Activated CD4-positive, alpha-beta T cell treated with anti-CD3 and anti-CD28 coated beads, Interleukin-2, amount 10 ng/mL, durations not matched to agents 7 days and 5 days (primary cell): ENCODE measurements around the gene PET100. TPM values are rescaled to one million over a fixed set of nuclear protein-coding genes. Genes with fewer than 3 reads are reported as not detected.

Experiments used
- CTCF ChIA-PET: fragments of 350-600 bp; sonication (Branson Sonifier 250); formaldehyde crosslinking; loops from one replicate; lab custom pipeline; 2021; ENCODE audit warnings: antibody characterized with exemption; lab: Charles Lee
- POLR2A ChIA-PET: fragments of 350-600 bp; sonication (Branson Sonifier 250); formaldehyde crosslinking; loops from one replicate; lab custom pipeline; 2021; ENCODE audit warnings: antibody characterized with exemption; lab: Charles Lee
- DNase-seq: peaks from one replicate; pipeline ENCODE4 v3.0.0-alpha.2; 2020
- H3K27ac Mint-ChIP-seq: one replicate; pipeline ENCODE4 v1.8.0; 2021; ENCODE audit warnings: mild to moderate bottlenecking, moderate library complexity, mixed read lengths
- H3K27me3 Mint-ChIP-seq: one replicate; pipeline ENCODE4 v1.8.0; 2021; ENCODE audit warnings: mixed read lengths
- H3K36me3 Mint-ChIP-seq: one replicate; pipeline ENCODE4 v1.8.0; 2021; ENCODE audit warnings: low read depth, mixed read lengths
- H3K4me1 Mint-ChIP-seq: one replicate; pipeline ENCODE4 v1.8.0; 2021; ENCODE audit warnings: mixed read lengths
- H3K4me3 Mint-ChIP-seq: one replicate; pipeline ENCODE4 v1.8.0; 2021; ENCODE audit warnings: mild to moderate bottlenecking, moderate library complexity, mixed read lengths
- H3K9me3 Mint-ChIP-seq: one replicate; pipeline ENCODE4 v1.8.0; 2021; ENCODE audit warnings: mixed read lengths
- total RNA-seq, 2 experiments: library from RNA; stranded (reverse); gene quantifications; one replicate each; pipeline ENCODE4 v1.2.3, GENCODE V29; 2021

Gene PET100
- total RNA-seq, 2 experiments from 2014 or later: 108 to 169 TPM

- Mint-ChIP-seq H3K27ac (no peak overlapping the region), H3K36me3 (peaks cover 15% of the 10 kb centered on the region), H3K9me3 (no peaks in the 10 kb centered on the region), H3K4me3 (no peak overlapping the region), H3K4me1 (no peaks in the 10 kb centered on the region), H3K27me3 (no peaks in the 10 kb centered on the region)
- ChIA-PET POLR2A (no interaction called here), CTCF (interaction anchor here (0.6 kb wide), 1 partner anchor 52 kb away, joined by 3 read pairs; no protein-coding TSS in a partner anchor)
- no peak for DNase-seq
Measured at GRCh38 chr19:7617735-7618134, 11.9 kb upstream of the PET100 start.

GRCh38 chr19:7618348-7618747 lies 11.2 kb upstream of the PET100 start:
- H3K27me3 Mint-ChIP-seq: no peaks in the 10 kb centered on the region
- H3K4me1 Mint-ChIP-seq: no peaks in the 10 kb centered on the region
- H3K9me3 Mint-ChIP-seq: no peaks in the 10 kb centered on the region
- peaks cover 20% of the 10 kb centered on the region for H3K36me3 Mint-ChIP-seq
- no peak for DNase-seq
- ChIA-PET CTCF (no interaction called here), POLR2A (no interaction called here)
- no peak overlapping the region for H3K4me3 Mint-ChIP-seq
- no peak overlapping the region for H3K27ac Mint-ChIP-seq

GRCh38 chr19:7618771-7619510 lies 10.7 kb upstream of the PET100 start:
- H3K27me3 Mint-ChIP-seq: no peaks in the 10 kb centered on the region
- no peak for DNase-seq
- peaks cover 20% of the 10 kb centered on the region for H3K36me3 Mint-ChIP-seq
- no peak overlapping the region for H3K4me3 Mint-ChIP-seq
- POLR2A ChIA-PET: no interaction called here
- H3K27ac Mint-ChIP-seq: no peak overlapping the region
- CTCF ChIA-PET: no interaction called here
- no peaks in the 10 kb centered on the region for H3K4me1 Mint-ChIP-seq
- H3K9me3 Mint-ChIP-seq: no peaks in the 10 kb centered on the region

GRCh38 chr19:7619671-7620441 lies 9.7 kb upstream of the PET100 start:
- ChIA-PET CTCF (no interaction called here), POLR2A (no interaction called here)
- Mint-ChIP-seq H3K27me3 (no peaks in the 10 kb centered on the region), H3K4me3 (no peak overlapping the region), H3K4me1 (no peaks in the 10 kb centered on the region), H3K27ac (no peak overlapping the region), H3K36me3 (peaks cover 20% of the 10 kb centered on the region), H3K9me3 (no peaks in the 10 kb centered on the region)
- no peak for DNase-seq

- peaks cover 20% of the 10 kb centered on the region for H3K36me3 Mint-ChIP-seq
- H3K27me3 Mint-ChIP-seq: no peaks in the 10 kb centered on the region
- no peaks in the 10 kb centered on the region for H3K4me1 Mint-ChIP-seq
- no peak for DNase-seq
- no peaks in the 10 kb centered on the region for H3K9me3 Mint-ChIP-seq
- H3K27ac Mint-ChIP-seq: no peak overlapping the region
- ChIA-PET CTCF (no interaction called here), POLR2A (no interaction called here)
- H3K4me3 Mint-ChIP-seq: no peak overlapping the region
Measured at GRCh38 chr19:7620442-7621412, 8.9 kb upstream of the PET100 start.

- ChIA-PET CTCF (interaction anchor here (0.6 kb wide), 1 partner anchor 87 kb away, joined by 4 read pairs; no protein-coding TSS in a partner anchor), POLR2A (interaction anchor here (0.6 kb wide), 1 partner anchor 18 kb away, joined by 3 read pairs; no protein-coding TSS in a partner anchor)
- Mint-ChIP-seq H3K9me3 (no peaks in the 10 kb centered on the region), H3K36me3 (peaks cover 23% of the 10 kb centered on the region), H3K27me3 (no peaks in the 10 kb centered on the region), H3K4me3 (no peak overlapping the region), H3K4me1 (peaks cover 5% of the 10 kb centered on the region), H3K27ac (no peak overlapping the region)
- no peak for DNase-seq
Measured at GRCh38 chr19:7622933-7623685, 6.5 kb upstream of the PET100 start.

- ChIA-PET POLR2A (no interaction called here), CTCF (interaction anchor here (0.6 to 1.0 kb wide), 4 partner anchors 15 to 87 kb away, joined by 3 to 4 read pairs (median 3); no protein-coding TSS in a partner anchor)
- H3K27me3 Mint-ChIP-seq: no peaks in the 10 kb centered on the region
- H3K27ac Mint-ChIP-seq: no peak overlapping the region
- no peaks in the 10 kb centered on the region for H3K9me3 Mint-ChIP-seq
- peaks cover 17% of the 10 kb centered on the region for H3K36me3 Mint-ChIP-seq
- H3K4me1 Mint-ChIP-seq: peaks cover 13% of the 10 kb centered on the region
- no peak for DNase-seq
- no peak overlapping the region for H3K4me3 Mint-ChIP-seq
Measured at GRCh38 chr19:7623725-7624603, 5.6 kb upstream of the PET100 start.

- no peak for DNase-seq
- Mint-ChIP-seq H3K4me3 (no peak overlapping the region), H3K36me3 (peaks cover 22% of the 10 kb centered on the region), H3K27me3 (no peaks in the 10 kb centered on the region), H3K9me3 (no peaks in the 10 kb centered on the region), H3K27ac (no peak overlapping the region), H3K4me1 (peaks cover 22% of the 10 kb centered on the region)
- POLR2A ChIA-PET: no interaction called here
- CTCF ChIA-PET: interaction anchor here (0.9 to 1.0 kb wide), 3 partner anchors 16 to 19 kb away, joined by 3 to 4 read pairs (median 3); no protein-coding TSS in a partner anchor
Measured at GRCh38 chr19:7624810-7625209, 4.8 kb upstream of the PET100 start.

- no peaks in the 10 kb centered on the region for H3K27me3 Mint-ChIP-seq
- H3K4me3 Mint-ChIP-seq: no peak overlapping the region
- DNase-seq: no peak
- H3K27ac Mint-ChIP-seq: no peak overlapping the region
- H3K9me3 Mint-ChIP-seq: no peaks in the 10 kb centered on the region
- ChIA-PET CTCF (no interaction called here), POLR2A (no interaction called here)
- H3K36me3 Mint-ChIP-seq: peaks cover 22% of the 10 kb centered on the region
- H3K4me1 Mint-ChIP-seq: peaks cover 30% of the 10 kb centered on the region
Measured at GRCh38 chr19:7625763-7626372, 3.7 kb upstream of the PET100 start.

- ChIA-PET CTCF (no interaction called here), POLR2A (no interaction called here)
- no peaks in the 10 kb centered on the region for H3K27me3 Mint-ChIP-seq
Measured at GRCh38 chr19:7627166-7627565, 2.4 kb upstream of the PET100 start.

More at GRCh38 chr19:7627166-7627565, 2.4 kb upstream of the PET100 start:
- Mint-ChIP-seq H3K4me3 (peak overlapping the region; percentile 90), H3K27ac (no peak overlapping the region), H3K9me3 (no peaks in the 10 kb centered on the region), H3K4me1 (peaks cover 34% of the 10 kb centered on the region), H3K36me3 (peaks cover 16% of the 10 kb centered on the region)
- DNase-seq: no peak
